Stimulated activated CD8-positive, alpha-beta memory T cell treated with anti-CD3 and anti-CD28 coated beads, Interleukin-12 subunit alpha, Interleukin-12 subunit beta, amount 100 ng/mL, for 4 hours (primary cell): ENCODE data around the gene GMIP.

Experiments used
- DNase-seq: peaks from one replicate; pipeline ENCODE4 v3.0.0-alpha.2; 2020; ENCODE audit warnings: low read depth

The GMIP gene

DNA sequence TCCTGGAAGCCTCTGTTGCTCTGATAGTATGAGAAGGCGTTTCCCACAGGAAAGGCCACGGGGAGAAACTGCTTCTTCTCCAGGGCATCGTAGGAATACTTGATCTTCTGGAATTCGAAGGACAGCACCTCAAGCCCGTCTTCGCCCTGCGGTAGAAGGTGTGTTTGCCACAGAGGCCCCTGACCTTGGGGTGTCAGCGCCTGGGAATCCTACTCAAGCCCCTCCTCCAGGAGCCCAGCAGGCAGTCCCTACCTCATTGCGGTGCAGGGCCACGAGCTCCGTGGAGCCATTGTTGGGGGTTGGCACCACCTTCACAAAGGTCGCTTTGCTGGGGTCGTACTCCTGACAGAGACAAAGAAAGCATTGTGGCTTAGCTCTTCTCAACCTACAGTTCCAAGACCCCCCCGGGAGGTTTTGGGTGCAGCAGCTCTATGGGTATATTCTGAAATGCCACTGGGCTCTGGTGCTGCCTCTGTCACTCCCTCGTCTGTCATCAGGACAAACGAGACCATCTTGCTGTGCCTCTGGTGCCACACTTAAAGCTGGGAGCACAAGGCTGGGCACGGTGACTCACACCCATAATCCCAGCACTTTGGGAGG is 16.3 kb upstream of the GMIP start:
- DNase-seq: no peak

- no peak for DNase-seq
Observed at GRCh38 chr19:19657397-19657783, 13.9 kb upstream of the GMIP start.

- DNase-seq: no peak
Observed at GRCh38 chr19:19656451-19657396, 13.3 kb upstream of the GMIP start.

GRCh38 chr19:19655641-19656343 is 12.3 kb upstream of the GMIP start:
- no peak for DNase-seq

GRCh38 chr19:19655051-19655594 is 11.7 kb upstream of the GMIP start:
- DNase-seq: no peak

DNA sequence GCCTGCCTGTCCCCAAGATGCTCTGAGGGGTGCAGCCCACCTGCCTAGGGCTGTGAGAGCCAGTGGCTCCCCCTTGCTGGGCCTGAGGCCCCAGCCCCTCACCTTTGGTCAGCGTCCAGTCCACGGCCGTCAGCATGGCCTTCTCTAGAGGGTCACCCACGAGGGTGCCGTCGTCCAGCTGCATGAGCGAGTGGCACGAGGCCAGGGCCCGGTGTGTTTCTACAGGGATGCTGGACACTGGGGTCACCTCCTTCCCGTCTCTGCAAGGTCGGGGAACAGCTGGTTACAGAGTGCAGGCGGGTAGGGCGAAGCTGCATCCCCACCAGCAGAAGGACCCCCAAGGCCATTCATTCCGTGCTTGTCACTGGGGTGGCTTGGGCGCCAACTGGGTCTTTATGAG is 11.0 kb upstream of the GMIP start:
- DNase-seq: no peak

DNA sequence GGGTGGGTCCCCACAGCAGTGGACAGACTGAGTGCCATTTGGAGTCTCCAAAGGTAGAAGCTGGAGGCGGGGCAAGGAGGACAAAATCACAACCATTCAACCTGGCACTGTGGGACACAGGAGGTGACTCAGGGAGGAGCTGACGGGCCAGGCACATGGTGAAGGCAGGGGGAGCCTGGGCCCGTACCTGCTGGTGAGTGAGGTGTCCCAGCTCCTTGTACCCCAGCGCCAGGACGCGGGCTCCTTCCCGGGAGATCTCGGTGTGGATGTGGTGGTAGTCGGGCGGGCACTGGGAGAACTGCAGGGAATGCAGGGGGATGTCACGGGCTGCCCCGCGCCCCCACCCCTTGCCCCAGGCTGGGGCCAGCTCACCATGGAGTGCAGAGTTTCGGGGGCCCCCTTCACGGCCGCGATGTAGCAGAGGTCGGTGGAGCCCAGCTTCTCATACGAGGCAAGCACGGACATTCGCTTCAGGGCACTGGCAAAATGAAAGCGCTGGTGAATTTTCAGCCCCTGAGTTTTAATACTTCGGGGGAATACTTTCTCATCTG is 10.2 kb upstream of the GMIP start:
- no peak for DNase-seq

DNA sequence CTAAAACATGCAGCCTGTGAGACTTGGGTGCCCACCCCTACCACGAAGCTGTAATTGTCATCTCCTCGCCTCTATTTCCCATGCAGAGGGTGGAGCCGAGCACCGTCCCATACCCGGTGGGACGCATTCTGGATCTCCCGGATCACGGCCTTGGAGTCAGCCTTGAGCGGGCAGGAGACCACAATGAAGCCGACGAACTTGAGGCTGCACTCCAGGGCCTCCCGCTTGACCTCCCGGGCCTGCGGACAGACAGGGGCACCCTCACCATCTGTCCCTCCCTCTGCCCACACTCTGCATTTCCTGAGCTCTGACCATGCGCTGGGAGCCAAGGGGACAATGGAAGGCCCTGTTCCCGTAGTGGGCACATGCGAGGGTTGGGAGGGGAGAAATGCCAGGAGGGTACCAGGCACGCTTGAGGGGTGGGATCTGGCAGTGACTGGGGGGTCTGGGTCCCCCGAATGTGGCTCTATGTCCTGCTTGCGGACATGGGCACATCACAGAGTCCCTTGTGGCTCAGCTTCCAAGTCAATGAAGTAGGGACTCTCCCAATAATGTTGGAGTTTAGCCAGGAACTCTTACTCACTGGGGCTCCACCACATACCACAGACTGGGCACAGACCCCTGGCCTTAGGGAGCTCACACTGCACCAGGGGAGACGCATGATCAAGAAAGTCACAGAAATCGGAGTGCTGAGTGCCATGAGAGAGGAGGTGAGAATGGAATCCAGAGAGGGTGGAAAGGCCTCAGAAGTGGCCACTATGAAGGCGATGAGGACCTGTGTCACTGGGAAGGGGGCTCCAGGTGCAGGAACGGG is 9.2 kb upstream of the GMIP start:
- DNase-seq: no peak

GRCh38 chr19:19651076-19651475 is 7.6 kb upstream of the GMIP start:
- no peak for DNase-seq

GRCh38 chr19:19650331-19650730 is 6.9 kb upstream of the GMIP start:
- no peak for DNase-seq

GRCh38 chr19:19649580-19649995 is 6.1 kb upstream of the GMIP start:
- no peak for DNase-seq

DNA sequence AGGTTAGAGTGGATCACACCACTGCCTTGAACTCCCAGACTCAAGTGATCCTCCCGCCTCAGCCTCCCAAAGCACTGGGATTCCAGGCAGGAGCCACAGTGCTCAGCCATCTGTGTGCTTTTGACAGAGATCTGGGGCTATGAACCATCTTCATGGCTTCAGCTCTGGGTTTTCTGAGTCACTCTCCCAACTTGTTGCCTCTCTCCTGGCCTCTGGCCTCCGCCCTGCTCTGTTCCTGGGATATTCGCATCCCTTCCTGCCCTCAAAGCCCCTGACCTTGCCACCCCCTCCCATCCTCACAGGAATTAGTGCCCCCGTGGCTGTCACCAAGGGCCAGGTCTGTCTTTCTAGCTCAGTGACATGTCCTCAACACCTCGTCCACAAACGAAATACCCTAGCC is 5.7 kb upstream of the GMIP start:
- DNase-seq: no peak

- DNase-seq: no peak
Observed at GRCh38 chr19:19647037-19647835, 3.8 kb upstream of the GMIP start.

- DNase-seq: no peak
Observed at GRCh38 chr19:19645233-19645870, 1.9 kb upstream of the GMIP start.

DNA sequence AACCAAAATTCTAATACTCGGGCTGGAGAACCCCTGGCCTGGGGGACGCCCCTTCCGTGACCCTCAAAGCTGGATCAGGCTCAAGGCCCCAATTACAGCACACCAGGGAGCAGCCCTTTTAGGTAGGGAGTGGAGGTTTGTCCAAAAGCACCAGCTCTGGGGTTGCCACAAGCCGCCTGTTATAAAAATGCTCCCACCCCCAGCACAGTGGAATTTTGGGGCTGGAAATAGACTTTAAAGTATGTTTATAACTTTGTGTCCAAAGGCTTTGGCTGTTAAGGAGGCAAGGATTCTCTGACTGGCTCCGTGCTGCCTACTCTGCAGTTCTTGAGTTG is 564 bp upstream of the GMIP start:
- no peak for DNase-seq

GRCh38 chr19:19642506-19643157 is 825 bp downstream of the GMIP start:
- DNase-seq: peak; percentile 47

- DNase-seq: no peak
Observed at GRCh38 chr19:19637523-19638251, 5.8 kb downstream of the GMIP start.

GRCh38 chr19:19637186-19637522 is 6.3 kb downstream of the GMIP start:
- DNase-seq: no peak

- no peak for DNase-seq
Observed at GRCh38 chr19:19636573-19637185, 6.8 kb downstream of the GMIP start.
